ENCODE results near the gene MKI67. TPM values are rescaled to one million over a fixed set of nuclear protein-coding genes. Genes with fewer than 3 reads are reported as not detected.

Gene MKI67
- total and polyA plus RNA-seq, 2 donors (not counting 3 experiments of a cell fraction or from before 2014, with no cell fraction given): 16.2 to 125 TPM

DNA sequence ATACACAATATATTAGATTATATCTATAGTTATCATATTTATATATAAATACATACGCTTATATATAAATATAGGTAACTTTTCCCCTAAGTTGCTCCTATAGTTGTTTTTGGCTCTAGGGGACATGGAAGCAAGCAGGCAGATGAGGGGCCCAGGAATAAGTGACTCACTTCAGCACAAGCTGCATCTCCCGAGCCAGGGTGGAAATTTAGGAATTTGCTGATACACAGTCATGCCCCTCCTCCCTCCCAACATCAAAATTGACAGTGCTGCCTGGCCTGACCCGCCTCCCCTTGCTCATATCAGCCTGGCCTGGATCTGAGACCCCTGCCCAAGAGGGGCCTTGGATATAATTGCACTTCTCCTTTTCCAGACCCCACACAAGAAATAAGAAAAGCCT, 33.8 kb downstream of the MKI67 start:
- H3K4me2 ChIP-seq (ENCODE audit: insufficient read depth, low read length): no peak overlapping the region
- FAIRE-seq: no peak
- DNase-seq (ENCODE audit: low read depth, low spot score): no peak
- H3K9me1 ChIP-seq (replicated peaks; ENCODE audit: control insufficient read depth, extremely low read depth, insufficient read depth, low read length): no peaks in the 10 kb centered on the region
- H2AFZ ChIP-seq (ENCODE audit: low read depth, low read length): no peak overlapping the region
- H3K79me2 ChIP-seq (ENCODE audit: control insufficient read depth, insufficient read depth, low read length): peaks cover 2% of the 10 kb centered on the region
- no peaks in the 10 kb centered on the region for H3K27me3 ChIP-seq (ENCODE audit: control insufficient read depth in 2 of 2, insufficient read depth in 2 of 2, low read length in 2 of 2)
- intact Hi-C loops (cut with micrococcal nuclease): no loop called here
- POLR2A ChIA-PET: no interaction called here
- dilution Hi-C loops (cut with MboI; ENCODE audit: extremely low pct_ligation_motif_present, low sequenced_read_pairs): no loop called here
- no peaks in the 10 kb centered on the region for H4K20me1 ChIP-seq (replicated peaks; ENCODE audit: control insufficient read depth, extremely low read depth, insufficient read depth, low read length)
- TF ChIP-seq, protein P1, sequence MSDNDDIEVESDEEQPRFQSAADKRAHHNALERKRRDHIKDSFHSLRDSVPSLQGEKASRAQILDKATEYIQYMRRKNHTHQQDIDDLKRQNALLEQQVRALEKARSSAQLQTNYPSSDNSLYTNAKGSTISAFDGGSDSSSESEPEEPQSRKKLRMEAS (IDR thresholded peaks at IDR 0.05; ENCODE audit: insufficient read depth, insufficient read length): no peak
- no peak for TF ChIP-seq FOS (IDR thresholded peaks at IDR 0.05; ENCODE audit: borderline replicate concordance, insufficient read depth, low read length)
- H3K27ac ChIP-seq (ENCODE audit: insufficient read depth, low read depth, low read length): no peak overlapping the region
- no peaks in the 10 kb centered on the region for H3K4me1 ChIP-seq (ENCODE audit: control insufficient read depth, extremely low read depth, insufficient read depth, low read length)
- no peak overlapping the region for H3K4me3 ChIP-seq (replicated peaks in 1 of 3; ENCODE audit: insufficient read depth in 1 of 3, low read depth in 1 of 3, low read length in 3 of 3)
- no peak overlapping the region for H3K9ac ChIP-seq (replicated peaks; ENCODE audit: extremely low read depth, insufficient read depth, low read length)
- peaks cover 0 to 2% of the 10 kb centered on the region in 2 experiments for H3K36me3 ChIP-seq (ENCODE audit: control insufficient read depth in 2 of 2, extremely low read depth in 1 of 2, insufficient read depth in 2 of 2, low read length in 2 of 2)
- BruUV-seq (replicated peaks): no TSS peak
- CTCF ChIA-PET: interaction anchor here (1.1 to 1.2 kb wide), 2 partner anchors 8 to 14 kb away, joined by 3 read pairs; no protein-coding TSS in a partner anchor
- no peaks in the 10 kb centered on the region for H3K9me3 ChIP-seq (replicated peaks; ENCODE audit: control insufficient read depth, insufficient read depth, low read length)

DNA sequence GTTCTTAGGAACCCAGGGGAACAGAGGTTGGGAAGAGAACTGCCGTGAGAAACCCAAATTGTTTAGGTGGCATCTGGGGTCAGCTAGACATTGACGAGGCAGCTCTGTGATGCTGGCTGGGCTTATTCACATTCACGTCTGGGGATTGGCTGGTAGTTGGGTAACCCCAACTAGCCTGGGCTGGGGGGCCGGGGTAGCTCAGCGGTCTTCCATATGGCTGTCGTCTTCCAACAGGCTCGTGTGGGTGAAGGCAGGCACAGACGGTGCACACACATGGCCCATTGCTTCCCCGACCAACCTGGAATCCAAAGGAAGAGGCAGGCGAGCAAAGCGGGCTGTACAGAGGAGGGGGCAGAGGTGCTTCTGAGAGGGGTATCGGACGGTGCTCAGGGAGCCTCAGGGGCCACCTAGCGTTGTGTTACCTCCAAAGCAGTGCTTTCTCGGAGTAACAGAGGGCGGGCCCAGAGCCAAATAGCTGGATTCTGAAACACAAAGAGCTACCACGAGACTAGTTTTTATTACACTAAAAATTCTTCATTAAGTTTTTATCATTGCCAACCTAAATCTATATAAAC, 34.5 kb downstream of the MKI67 start:
- ChIA-PET CTCF (interaction anchor here (1.1 to 1.2 kb wide), 2 partner anchors 9 to 13 kb away, joined by 3 read pairs; no protein-coding TSS in a partner anchor), POLR2A (no interaction called here)
- TF ChIP-seq EZH2 (IDR thresholded peaks at IDR 0.05; ENCODE audit: borderline replicate concordance, low read depth, low read length, severe bottlenecking) (no peak), FOS (IDR thresholded peaks at IDR 0.05; ENCODE audit: borderline replicate concordance, insufficient read depth, low read length) (no peak), POLR2A (IDR thresholded peaks at IDR 0.05; ENCODE audit: low read depth, low read length) (no peak), GATA2 (IDR thresholded peaks at IDR 0.05; ENCODE audit: insufficient read depth, insufficient read length, low read depth, low read length) (no peak)
- FAIRE-seq: no peak
- Histone ChIP-seq H3K9me3 (replicated peaks; ENCODE audit: control insufficient read depth, insufficient read depth, low read length) (no peaks in the 10 kb centered on the region), H3K9me1 (replicated peaks; ENCODE audit: control insufficient read depth, extremely low read depth, insufficient read depth, low read length) (no peaks in the 10 kb centered on the region), H3K4me2 (ENCODE audit: insufficient read depth, low read length) (no peak overlapping the region), H3K27me3 (ENCODE audit: control insufficient read depth in 2 of 2, insufficient read depth in 2 of 2, low read length in 2 of 2) (no peaks in the 10 kb centered on the region), H3K9ac (replicated peaks; ENCODE audit: extremely low read depth, insufficient read depth, low read length) (no peak overlapping the region), H3K36me3 (ENCODE audit: control insufficient read depth in 2 of 2, extremely low read depth in 1 of 2, insufficient read depth in 2 of 2, low read length in 2 of 2) (peaks cover 0 to 2% of the 10 kb centered on the region in 2 experiments), H3K4me1 (ENCODE audit: control insufficient read depth, extremely low read depth, insufficient read depth, low read length) (no peaks in the 10 kb centered on the region), H3K4me3 (replicated peaks in 1 of 3; ENCODE audit: insufficient read depth in 1 of 3, low read depth in 1 of 3, low read length in 3 of 3) (no peak overlapping the region), H4K20me1 (replicated peaks; ENCODE audit: control insufficient read depth, extremely low read depth, insufficient read depth, low read length) (no peaks in the 10 kb centered on the region), H2AFZ (ENCODE audit: low read depth, low read length) (no peak overlapping the region), H3K27ac (ENCODE audit: insufficient read depth, low read depth, low read length) (no peak overlapping the region), H3K79me2 (ENCODE audit: control insufficient read depth, insufficient read depth, low read length) (peaks cover under 1% of the 10 kb centered on the region)
- intact Hi-C loops (cut with micrococcal nuclease) (no loop called here), dilution Hi-C loops (cut with MboI; ENCODE audit: extremely low pct_ligation_motif_present, low sequenced_read_pairs) (no loop called here)
- no TSS peak for BruUV-seq (replicated peaks)
- DNase-seq (ENCODE audit: low read depth, low spot score): no peak
